OCI-LY7 (cell line): ENCODE results near the gene CORIN.

Source experiments
- EZH2phosphoT487 ChIP-seq: fragments of 200-600 bp; sonication (generic); IDR thresholded peaks from 2 replicates; pipeline ENCODE4 v1.6.1; 2018; ENCODE audit warnings: low read depth, borderline replicate concordance, mild to moderate bottlenecking, mixed run types, antibody characterized with exemption, low read length, moderate library complexity, mixed read lengths
- TF ChIP-seq, protein P1 (sequence below): fragments of 200-600 bp; sonication (generic); conservative IDR thresholded peaks from 2 replicates; pipeline ENCODE4 v1.5.1; 2014; ENCODE audit warnings: mild to moderate bottlenecking, antibody characterized with exemption, low read length, moderate library complexity, mixed read lengths

GRCh38 chr4:47816748-47817147 is 21.1 kb downstream of the CORIN start:
- TF ChIP-seq, protein P1, sequence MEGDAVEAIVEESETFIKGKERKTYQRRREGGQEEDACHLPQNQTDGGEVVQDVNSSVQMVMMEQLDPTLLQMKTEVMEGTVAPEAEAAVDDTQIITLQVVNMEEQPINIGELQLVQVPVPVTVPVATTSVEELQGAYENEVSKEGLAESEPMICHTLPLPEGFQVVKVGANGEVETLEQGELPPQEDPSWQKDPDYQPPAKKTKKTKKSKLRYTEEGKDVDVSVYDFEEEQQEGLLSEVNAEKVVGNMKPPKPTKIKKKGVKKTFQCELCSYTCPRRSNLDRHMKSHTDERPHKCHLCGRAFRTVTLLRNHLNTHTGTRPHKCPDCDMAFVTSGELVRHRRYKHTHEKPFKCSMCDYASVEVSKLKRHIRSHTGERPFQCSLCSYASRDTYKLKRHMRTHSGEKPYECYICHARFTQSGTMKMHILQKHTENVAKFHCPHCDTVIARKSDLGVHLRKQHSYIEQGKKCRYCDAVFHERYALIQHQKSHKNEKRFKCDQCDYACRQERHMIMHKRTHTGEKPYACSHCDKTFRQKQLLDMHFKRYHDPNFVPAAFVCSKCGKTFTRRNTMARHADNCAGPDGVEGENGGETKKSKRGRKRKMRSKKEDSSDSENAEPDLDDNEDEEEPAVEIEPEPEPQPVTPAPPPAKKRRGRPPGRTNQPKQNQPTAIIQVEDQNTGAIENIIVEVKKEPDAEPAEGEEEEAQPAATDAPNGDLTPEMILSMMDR, result no peak
- no peak for TF ChIP-seq EZH2phosphoT487
